Uterus (tissue), 4 donors: Measurements from ENCODE around the gene OPALIN. TPM values are rescaled to one million over a fixed set of nuclear protein-coding genes. Genes with fewer than 3 reads are reported as not detected.

Source experiments
- DNase-seq, 2 donors: peaks; one replicate each; pipeline ENCODE4 v3.0.0-alpha.2; 2019 to 2020
- H3K27ac ChIP-seq, 2 donors: fragments of 200-600 bp; sonication (generic); 1 replicate in 1 of 2; 2 replicates in 1 of 2; pipeline ENCODE4 v1.5.1; 2016 to 2018
- H3K27me3 ChIP-seq, 2 donors: fragments of 200-600 bp; sonication (generic); one replicate each; pipeline ENCODE4 v1.5.1; 2018 to 2019; ENCODE audit warnings: control low read depth in 1 of 2
- H3K36me3 ChIP-seq, 2 donors: fragments of 200-600 bp; sonication (generic); one replicate each; pipeline ENCODE4 v1.5.1; 2019; ENCODE audit warnings: control low read depth in 1 of 2
- H3K4me1 ChIP-seq, 2 donors: fragments of 200-600 bp; sonication (generic); one replicate each; pipeline ENCODE4 v1.5.1; 2018 to 2019; ENCODE audit warnings: control low read depth in 1 of 2
- H3K4me3 ChIP-seq, 2 donors: fragments of 200-600 bp; sonication (generic); 1 replicate in 1 of 2; 2 replicates in 1 of 2; pipeline ENCODE4 v1.5.1; 2018 to 2019; ENCODE audit warnings: mild to moderate bottlenecking in 1 of 2
- H3K9me3 ChIP-seq, 2 donors: fragments of 200-600 bp; sonication (generic); one replicate each; pipeline ENCODE4 v1.5.1; 2019; ENCODE audit warnings: control low read depth in 1 of 2
- CTCF ChIP-seq, 4 experiments: fragments of 200-600 bp in 2 of 4; fragments of 450-650 bp in 2 of 4; sonication (generic) in 2 of 4; IDR thresholded peaks; one replicate each; pipeline ENCODE4 v1.5.1; 2016 to 2019; ENCODE audit warnings: antibody characterized with exemption in 4 of 4, mild to moderate bottlenecking in 2 of 4, moderate library complexity in 1 of 4
- POLR2A ChIP-seq, 2 donors: fragments of 450-650 bp; IDR thresholded peaks; one replicate each; pipeline ENCODE4 v1.6.1; 2016; ENCODE audit warnings: antibody characterized with exemption in 2 of 2, mild to moderate bottlenecking in 1 of 2, moderate library complexity in 1 of 2
- intact Hi-C: fragments of 100-400 bp; cut with DNase I; formaldehyde crosslinking; loops from one replicate; pipeline ENCODE4 v1.15.1; 2023; ENCODE audit warnings: low total_unique reads
- total RNA-seq, 4 donors: library from RNA; depleted of rRNA in 3 of 4; stranded (reverse); fragments of >200 nt in 3 of 4; gene quantifications; one replicate each; pipeline versions ENCODE4 v1.1.0 to v1.2.4, GENCODE V29; 2014 to 2023
- donor health status: DM: yes; HTN: yes; CAD: no.

The OPALIN gene
- total RNA-seq, 4 donors from 2014 or later: not detected

DNA sequence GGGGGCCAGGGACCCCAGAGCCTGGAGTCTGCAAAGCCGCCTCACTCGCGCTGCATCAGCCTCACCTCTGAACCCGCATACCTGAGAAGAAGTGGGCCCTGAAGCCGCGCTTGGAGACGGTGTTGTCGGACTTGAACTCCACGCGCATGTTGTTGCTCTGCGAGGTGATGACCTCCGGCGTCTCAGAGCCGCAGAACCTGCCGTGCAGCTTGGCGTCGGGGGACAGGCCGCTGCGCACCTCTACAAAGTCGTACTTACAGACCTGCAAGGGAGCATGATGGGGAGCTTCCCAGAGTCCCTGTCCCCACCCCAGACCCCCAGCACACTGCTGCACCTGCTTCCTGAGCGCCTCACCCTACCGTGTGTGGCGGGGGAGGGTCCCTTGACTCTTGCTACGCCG is 25.7 kb upstream of the OPALIN start:
- Histone ChIP-seq H3K27ac (no peak overlapping the region), H3K4me1 (no peaks in the 10 kb centered on the region), H3K36me3 (no peaks in the 10 kb centered on the region), H3K27me3 (no peaks in the 10 kb centered on the region), H3K4me3 (no peak overlapping the region), H3K9me3 (no peaks in the 10 kb centered on the region)
- intact Hi-C loops: no loop called here
- no peak for DNase-seq
- TF ChIP-seq CTCF (IDR thresholded peaks at IDR 0.05): no peak
- no peak for TF ChIP-seq POLR2A (IDR thresholded peaks at IDR 0.05)

GRCh38 chr10:96380821-96381220 is 22.0 kb upstream of the OPALIN start:
- Histone ChIP-seq H3K27ac (no peak overlapping the region), H3K4me1 (peaks cover 4 to 8% of the 10 kb centered on the region in 2 donors), H3K4me3 (no peak overlapping the region), H3K9me3 (no peaks in the 10 kb centered on the region), H3K27me3 (no peaks in the 10 kb centered on the region), H3K36me3 (no peaks in the 10 kb centered on the region)
- intact Hi-C loops: no loop called here
- no peak for TF ChIP-seq CTCF (IDR thresholded peaks at IDR 0.05)
- no peak for TF ChIP-seq POLR2A (IDR thresholded peaks at IDR 0.05)
- DNase-seq: no peak

DNA sequence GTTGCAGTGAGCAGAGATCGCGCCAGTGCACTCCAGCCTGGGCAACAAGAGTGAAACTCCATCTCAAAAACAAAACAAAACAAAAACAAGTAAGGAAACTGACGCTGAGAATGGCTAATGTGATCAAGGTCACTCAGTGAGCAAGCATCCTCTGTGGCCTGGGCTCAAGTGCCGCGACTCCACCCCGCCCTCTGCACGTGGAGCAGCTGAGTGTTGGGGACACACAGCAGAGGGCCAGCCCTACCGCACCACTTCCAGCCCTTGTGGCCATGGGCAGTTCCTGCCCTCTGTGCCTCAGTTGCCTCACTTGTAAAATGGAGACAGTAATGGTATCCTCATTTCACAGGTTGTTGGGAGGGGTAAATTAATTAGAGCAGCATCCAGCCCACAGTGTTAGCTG is 21.0 kb upstream of the OPALIN start:
- TF ChIP-seq CTCF (IDR thresholded peaks at IDR 0.05) (no peak), POLR2A (IDR thresholded peaks at IDR 0.05) (no peak)
- Histone ChIP-seq H3K27ac (no peak overlapping the region), H3K4me3 (no peak overlapping the region), H3K9me3 (no peaks in the 10 kb centered on the region), H3K4me1 (peaks cover 4 to 8% of the 10 kb centered on the region in 2 donors), H3K27me3 (no peaks in the 10 kb centered on the region), H3K36me3 (no peaks in the 10 kb centered on the region)
- intact Hi-C loops: loop anchor here (10.0 kb wide), 1 partner anchor 455 kb away; the partner anchor contains the start of gene LCOR
- no peak for DNase-seq

DNA sequence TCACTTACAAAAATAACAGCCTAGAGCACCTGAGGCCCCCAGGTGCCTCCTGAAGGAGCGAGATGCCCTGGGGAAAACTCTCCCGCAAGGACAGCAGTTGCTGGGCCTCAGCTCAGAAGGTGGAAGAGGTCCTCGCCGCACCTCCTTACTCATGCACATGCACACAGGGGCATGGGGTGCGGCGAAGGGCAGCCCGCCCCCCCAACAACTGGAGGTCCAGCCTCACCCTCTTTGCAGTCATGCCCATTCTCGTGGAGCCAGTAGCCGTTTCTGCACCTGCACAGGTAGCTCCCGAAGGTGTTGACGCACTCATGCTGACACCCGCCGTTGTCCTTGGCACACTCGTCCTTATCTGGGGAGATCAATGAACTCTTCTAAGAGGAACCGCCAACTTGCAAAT is 19.9 kb upstream of the OPALIN start:
- Histone ChIP-seq H3K27me3 (no peaks in the 10 kb centered on the region), H3K9me3 (no peaks in the 10 kb centered on the region), H3K4me3 (no peak overlapping the region), H3K36me3 (no peaks in the 10 kb centered on the region), H3K27ac (peak overlapping the region; percentile 59 to 63), H3K4me1 (peaks cover 4 to 8% of the 10 kb centered on the region in 2 donors)
- TF ChIP-seq CTCF (IDR thresholded peaks at IDR 0.05) (no peak), POLR2A (IDR thresholded peaks at IDR 0.05) (no peak)
- no peak for DNase-seq
- intact Hi-C loops: loop anchor here (10.0 kb wide), 1 partner anchor 456 kb away; the partner anchor contains the start of gene LCOR

- intact Hi-C loops: loop anchor here (10.0 kb wide), 1 partner anchor 457 kb away; the partner anchor contains the start of gene LCOR
- peak; percentile 88 to 97 for DNase-seq
These were observed 19.1 kb upstream of the OPALIN start for GRCh38 chr10:96377816-96378294.

More at GRCh38 chr10:96377816-96378294, 19.1 kb upstream of the OPALIN start:
- H3K9me3 ChIP-seq: no peaks in the 10 kb centered on the region
- no peaks in the 10 kb centered on the region for H3K36me3 ChIP-seq
- no peaks in the 10 kb centered on the region for H3K27me3 ChIP-seq
- peaks cover 4 to 8% of the 10 kb centered on the region in 2 donors for H3K4me1 ChIP-seq
- H3K27ac ChIP-seq: peak overlapping the region; percentile 59 to 63
- no peak overlapping the region for H3K4me3 ChIP-seq
- TF ChIP-seq POLR2A (IDR thresholded peaks at IDR 0.05) (no peak), CTCF (IDR thresholded peaks at IDR 0.05) (peak in 3 of 4 experiments; percentile 9 to 21 (median 12))
